Panc1 (cell line): ENCODE data around the gene NOP10. TPM values are rescaled to one million over a fixed set of nuclear protein-coding genes. Genes with fewer than 3 reads are reported as not detected.

Experiments used
- ATAC-seq: fragments of 200-7000 bp; cut with Tn5 transposase; 2 replicates; pipeline ENCODE4 v1.9.1; 2020; ENCODE audit warnings: mild to moderate bottlenecking, moderate library complexity
- BruUV-seq: library from RNA; stranded (reverse); fragments of 400-500 nt; replicated peaks from 2 replicates; lab custom pipeline; 2021; lab: Mats Ljungman, UMichigan
- CTCF ChIA-PET: fragments of 300-600 bp; sonication (Branson Sonifier 250); formaldehyde crosslinking; loops from one replicate; lab custom pipeline; 2022; ENCODE audit warnings: antibody characterized with exemption; lab: Charles Lee
- POLR2A ChIA-PET: fragments of 300-600 bp; sonication (Branson Sonifier 250); formaldehyde crosslinking; loops from one replicate; lab custom pipeline; 2022; ENCODE audit warnings: antibody characterized with exemption; lab: Charles Lee
- DNase-seq: peaks from one replicate; pipeline ENCODE4 v3.0.0-alpha.2; 2010; ENCODE audit warnings: low read depth, low spot score
- H3K27ac ChIP-seq: 2 replicates; pipeline ENCODE4 v1.5.1; 2011; ENCODE audit warnings: mild to moderate bottlenecking, low read length, inconsistent platforms
- H3K27me3 ChIP-seq: fragments of 200-500 bp; sonication (Bioruptor generic); 2 replicates; pipeline ENCODE4 v1.6.0; 2014; ENCODE audit warnings: low read length, inconsistent platforms; ENCODE audit not compliant: control insufficient read depth, insufficient read depth
- H3K36me3 ChIP-seq: fragments of 200-500 bp; sonication (Bioruptor generic); 2 replicates; pipeline ENCODE4 v1.5.1; 2014; ENCODE audit warnings: inconsistent platforms, mild to moderate bottlenecking, low read length, moderate library complexity; ENCODE audit not compliant: control insufficient read depth, insufficient read depth
- H3K4me1 ChIP-seq: 2 replicates; pipeline ENCODE4 v1.5.1; 2011; ENCODE audit warnings: inconsistent platforms, mild to moderate bottlenecking, low read length, moderate library complexity; ENCODE audit not compliant: control insufficient read depth, insufficient read depth
- H3K4me3 ChIP-seq, 2 experiments: 2 replicates each; pipeline ENCODE4 v1.5.1; 2011 to 2012; ENCODE audit warnings: low read depth in 2 of 2, low read length in 2 of 2, mild to moderate bottlenecking in 2 of 2, inconsistent platforms in 1 of 2, moderate library complexity in 1 of 2
- H3K9me3 ChIP-seq: fragments of 200-500 bp; sonication (Bioruptor generic); 2 replicates; pipeline ENCODE4 v1.5.1; 2014; ENCODE audit warnings: low read depth, mild to moderate bottlenecking, inconsistent platforms, low read length, moderate library complexity; ENCODE audit not compliant: control insufficient read depth, insufficient read depth
- POLR2AphosphoS5 ChIP-seq: IDR thresholded peaks from 2 replicates; pipeline ENCODE4 v1.6.1; 2012; ENCODE audit warnings: mild to moderate bottlenecking, low read depth, low read length, moderate library complexity
- REST ChIP-seq, 2 experiments: IDR thresholded peaks; 2 replicates each; pipeline ENCODE4 v1.6.1; 2011 to 2012; ENCODE audit warnings: low read depth in 2 of 2, control low read depth in 1 of 2, low read length in 1 of 2, mild to moderate bottlenecking in 1 of 2, moderate library complexity in 1 of 2; ENCODE audit not compliant: insufficient read depth in 1 of 2
- SIN3A ChIP-seq: IDR thresholded peaks from 2 replicates; pipeline ENCODE4 v1.6.1; 2012; ENCODE audit warnings: low read depth, mild to moderate bottlenecking, low read length, moderate library complexity, borderline replicate concordance; ENCODE audit not compliant: insufficient read depth
- TCF7L2 ChIP-seq: IDR thresholded peaks from 2 replicates; pipeline ENCODE4 v1.6.1; 2011; ENCODE audit warnings: mild to moderate bottlenecking, low read depth, low read length, inconsistent platforms
- in situ Hi-C: cut with HindIII; loops from 2 replicates; pipeline ENCODE4 v1.10.0; 2016; ENCODE audit warnings: low sequenced_read_pairs, low pct_unique_long_range_greater_than_20kb
- intact Hi-C: fragments of 100-400 bp; cut with micrococcal nuclease; formaldehyde crosslinking; loops from one replicate; pipeline ENCODE4 v1.10.0; 2022; ENCODE audit not compliant: unreplicated experiment
- total RNA-seq: library from RNA; stranded (reverse); gene quantifications from one replicate; pipeline ENCODE4 v1.2.1, GENCODE V29; 2021; ENCODE audit not compliant: unreplicated experiment
- TF ChIP-seq, protein P1 (sequence below): fragments of 450-650 bp; IDR thresholded peaks from 2 replicates; pipeline ENCODE4 v1.5.1; 2017; ENCODE audit warnings: mild to moderate bottlenecking

The NOP10 gene
- total RNA-seq, 1 experiment from 2014 or later: 306 TPM

DNA sequence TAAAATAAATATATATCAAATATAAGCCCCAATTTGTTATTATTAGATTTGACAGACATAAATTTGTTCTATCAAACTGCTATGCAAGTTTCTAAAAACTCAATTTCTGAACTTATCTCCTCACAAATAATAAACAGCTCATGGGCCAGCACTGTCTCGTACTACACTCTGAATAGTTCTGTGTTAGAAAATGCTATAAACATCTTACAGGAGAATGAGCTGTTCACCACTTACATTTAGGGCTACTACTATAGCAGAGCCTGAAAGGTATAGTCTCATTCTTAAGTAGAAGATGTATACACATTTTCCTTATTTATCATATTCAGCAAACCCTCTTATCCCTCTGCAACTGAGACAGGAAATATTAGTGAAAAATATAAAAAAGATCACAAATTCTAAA lies 18.0 kb downstream of the NOP10 start:
- CTCF ChIA-PET: no interaction called here
- intact Hi-C loops (loop anchor here (10.0 kb wide), 1 partner anchor 80 kb away; no protein-coding TSS in a partner anchor), in situ Hi-C loops (no loop called here)
- no peaks in the 10 kb centered on the region for H3K36me3 ChIP-seq
- H3K27me3 ChIP-seq: no peaks in the 10 kb centered on the region
- H3K4me1 ChIP-seq: peaks cover 4% of the 10 kb centered on the region; the same call in 1 of the 2 replicates
- POLR2A ChIA-PET: no interaction called here
- ATAC-seq (no peak), DNase-seq (no peak)
- TF ChIP-seq SIN3A (no peak), REST (IDR thresholded peaks at IDR 0.05; ENCODE audit: insufficient read depth in 1 of 2, low read depth in 2 of 2, low read length in 1 of 2) (no peak), POLR2AphosphoS5 (no peak), TCF7L2 (no peak)
- TF ChIP-seq, protein P1, sequence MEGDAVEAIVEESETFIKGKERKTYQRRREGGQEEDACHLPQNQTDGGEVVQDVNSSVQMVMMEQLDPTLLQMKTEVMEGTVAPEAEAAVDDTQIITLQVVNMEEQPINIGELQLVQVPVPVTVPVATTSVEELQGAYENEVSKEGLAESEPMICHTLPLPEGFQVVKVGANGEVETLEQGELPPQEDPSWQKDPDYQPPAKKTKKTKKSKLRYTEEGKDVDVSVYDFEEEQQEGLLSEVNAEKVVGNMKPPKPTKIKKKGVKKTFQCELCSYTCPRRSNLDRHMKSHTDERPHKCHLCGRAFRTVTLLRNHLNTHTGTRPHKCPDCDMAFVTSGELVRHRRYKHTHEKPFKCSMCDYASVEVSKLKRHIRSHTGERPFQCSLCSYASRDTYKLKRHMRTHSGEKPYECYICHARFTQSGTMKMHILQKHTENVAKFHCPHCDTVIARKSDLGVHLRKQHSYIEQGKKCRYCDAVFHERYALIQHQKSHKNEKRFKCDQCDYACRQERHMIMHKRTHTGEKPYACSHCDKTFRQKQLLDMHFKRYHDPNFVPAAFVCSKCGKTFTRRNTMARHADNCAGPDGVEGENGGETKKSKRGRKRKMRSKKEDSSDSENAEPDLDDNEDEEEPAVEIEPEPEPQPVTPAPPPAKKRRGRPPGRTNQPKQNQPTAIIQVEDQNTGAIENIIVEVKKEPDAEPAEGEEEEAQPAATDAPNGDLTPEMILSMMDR: no peak
- no peak overlapping the region for H3K27ac ChIP-seq
- no peak overlapping the region for H3K4me3 ChIP-seq
- no peaks in the 10 kb centered on the region for H3K9me3 ChIP-seq
- BruUV-seq: no TSS peak

- Histone ChIP-seq H3K27me3 (no peaks in the 10 kb centered on the region), H3K4me3 (no peak overlapping the region), H3K9me3 (no peaks in the 10 kb centered on the region), H3K4me1 (peaks cover 6% of the 10 kb centered on the region; the same call in 1 of the 2 replicates), H3K27ac (no peak overlapping the region), H3K36me3 (no peaks in the 10 kb centered on the region)
- in situ Hi-C loops (no loop called here), intact Hi-C loops (loop anchor here (10.0 kb wide), 1 partner anchor 78 kb away; no protein-coding TSS in a partner anchor)
- BruUV-seq: no TSS peak
- TF ChIP-seq, protein P1: no peak
- TF ChIP-seq POLR2AphosphoS5 (no peak), REST (IDR thresholded peaks at IDR 0.05; ENCODE audit: insufficient read depth in 1 of 2, low read depth in 2 of 2, low read length in 1 of 2) (no peak), TCF7L2 (no peak), SIN3A (no peak)
- DNase-seq (no peak), ATAC-seq (no peak)
- POLR2A ChIA-PET: no interaction called here
- CTCF ChIA-PET: interaction anchor here (1.0 kb wide), 1 partner anchor 19 kb away, joined by 4 read pairs; the partner anchor contains the start of genes NOP10 and NUTM1
Observed at GRCh38 chr15:34323217-34323616, 19.7 kb downstream of the NOP10 start.
